B cell (primary cell): Measurements from ENCODE around the gene JPT2. TPM values are rescaled to one million over a fixed set of nuclear protein-coding genes. Genes with fewer than 3 reads are reported as not detected.

ENCODE experiments used
- ATAC-seq: fragments of 200-7000 bp; cut with Tn5 transposase; one replicate; pipeline ENCODE4 v1.10.0; 2021; ENCODE audit warnings: low read depth, mild to moderate bottlenecking, moderate number of reproducible peaks, moderate library complexity
- CTCF ChIA-PET: fragments of 350-600 bp; sonication (Branson Sonifier 250); formaldehyde crosslinking; loops from one replicate; lab custom pipeline; 2021; ENCODE audit warnings: antibody characterized with exemption, inconsistent platforms; lab: Charles Lee
- POLR2A ChIA-PET: fragments of 350-600 bp; sonication (Branson Sonifier 250); formaldehyde crosslinking; loops from one replicate; lab custom pipeline; 2021; ENCODE audit warnings: antibody characterized with exemption; lab: Charles Lee
- DNase-seq: peaks from one replicate; pipeline ENCODE4 v3.0.0; 2013
- H2AFZ ChIP-seq: 2 replicates; pipeline ENCODE4 v1.6.1; 2012; ENCODE audit warnings: mild to moderate bottlenecking, low read depth, low read length; ENCODE audit not compliant: insufficient read depth, poor library complexity, severe bottlenecking
- H3K27ac ChIP-seq, 2 donors: 1 replicate in 1 of 2; 2 replicates in 1 of 2; pipeline ENCODE4 v1.5.1; 2012 to 2013; ENCODE audit warnings: low read length in 2 of 2, mild to moderate bottlenecking in 2 of 2, moderate library complexity in 1 of 2
- H3K27me3 ChIP-seq, 4 experiments: fragments of 200-600 bp in 1 of 4; sonication (generic) in 1 of 4; replicated peaks in 1 of 4; 1 replicate in 2 of 4; 2 replicates in 2 of 4; pipeline versions ENCODE4 v1.6.1 to v1.7.0; 2013 to 2016; ENCODE audit warnings: low read length in 3 of 4, mild to moderate bottlenecking in 2 of 4, mixed read lengths in 1 of 4, moderate library complexity in 1 of 4; ENCODE audit not compliant: insufficient read depth in 4 of 4, control insufficient read depth in 3 of 4; ENCODE audit errors: control extremely low read depth in 1 of 4
- H3K36me3 ChIP-seq, 2 experiments: replicated peaks in 1 of 2; 1 replicate in 1 of 2; 2 replicates in 1 of 2; pipeline versions ENCODE4 v1.6.1 to v1.7.1; 2013; ENCODE audit warnings: low read length in 1 of 2; ENCODE audit not compliant: insufficient read depth in 2 of 2, control insufficient read depth in 1 of 2; ENCODE audit errors: control extremely low read depth in 1 of 2, extremely low read depth in 1 of 2
- H3K4me1 ChIP-seq, 2 donors: fragments of 200-600 bp in 1 of 2; sonication (generic) in 1 of 2; 1 replicate in 1 of 2; 2 replicates in 1 of 2; pipeline versions ENCODE4 v1.5.1 to v1.6.1; 2013 to 2017; ENCODE audit warnings: low read length in 2 of 2; ENCODE audit not compliant: control insufficient read depth in 2 of 2, insufficient read depth in 2 of 2
- H3K4me2 ChIP-seq: replicated peaks from 2 replicates; pipeline ENCODE3; 2012; ENCODE audit warnings: mild to moderate bottlenecking, low read depth, low read length; ENCODE audit not compliant: poor library complexity, severe bottlenecking
- H3K4me3 ChIP-seq, 5 experiments: fragments of 200-600 bp in 1 of 5; sonication (generic) in 1 of 5; 1 replicate in 3 of 5; 2 replicates in 2 of 5; pipeline versions ENCODE4 v1.5.1 to v1.7.0; 2011 to 2016; ENCODE audit warnings: low read length in 4 of 5, mild to moderate bottlenecking in 4 of 5, low read depth in 2 of 5, control low read depth in 1 of 5, moderate library complexity in 1 of 5; ENCODE audit not compliant: insufficient read depth in 1 of 5; ENCODE audit errors: control extremely low read depth in 1 of 5, extremely low read depth in 1 of 5
- H3K79me2 ChIP-seq: fragments of 200-600 bp; sonication (generic); one replicate; pipeline ENCODE4 v1.6.0; 2016; ENCODE audit warnings: low read length; ENCODE audit not compliant: control insufficient read depth, insufficient read depth
- H3K9ac ChIP-seq: fragments of 200-600 bp; sonication (generic); 2 replicates; pipeline ENCODE4 v1.6.1; 2017; ENCODE audit warnings: mild to moderate bottlenecking, low read length, moderate library complexity
- H3K9me3 ChIP-seq, 3 donors: one replicate each; pipeline versions ENCODE4 v1.6.1 to v1.7.1; 2013; ENCODE audit warnings: low read length in 2 of 3; ENCODE audit not compliant: control insufficient read depth in 2 of 3, insufficient read depth in 1 of 3; ENCODE audit errors: control extremely low read depth in 1 of 3
- H4K20me1 ChIP-seq: 2 replicates; pipeline ENCODE4 v1.6.0; 2012; ENCODE audit warnings: mild to moderate bottlenecking, low read length; ENCODE audit not compliant: insufficient read depth, control insufficient read depth, poor library complexity, severe bottlenecking
- H3K27ac Mint-ChIP-seq: one replicate; pipeline ENCODE4 v1.8.0; 2021; ENCODE audit warnings: mixed read lengths
- H3K27me3 Mint-ChIP-seq: one replicate; pipeline ENCODE4 v1.8.0; 2021; ENCODE audit warnings: mixed read lengths
- H3K4me1 Mint-ChIP-seq: one replicate; pipeline ENCODE4 v1.8.0; 2021; ENCODE audit warnings: mixed read lengths
- H3K4me3 Mint-ChIP-seq: one replicate; pipeline ENCODE4 v1.8.0; 2021; ENCODE audit warnings: mixed read lengths
- H3K9me3 Mint-ChIP-seq: one replicate; pipeline ENCODE4 v1.8.0; 2022; ENCODE audit warnings: mixed read lengths; ENCODE audit not compliant: insufficient read depth
- EZH2 ChIP-seq: IDR thresholded peaks from 2 replicates; pipeline ENCODE4 v1.6.1; 2012; ENCODE audit warnings: borderline replicate concordance, low read depth, mild to moderate bottlenecking, moderate library complexity, low read length; ENCODE audit not compliant: insufficient read depth, poor library complexity, severe bottlenecking
- whole genome bisulfite sequencing: methylation state at CpG from one replicate; pipeline ENCODE4 v1.1.5; 2013; ENCODE audit warnings: missing lambda C conversion rate; ENCODE audit not compliant: insufficient coverage; 5-methylcytosine and 5-hydroxymethylcytosine counted together
- intact Hi-C: fragments of 100-400 bp; cut with micrococcal nuclease; formaldehyde crosslinking; loops from one replicate; pipeline ENCODE4 v1.10.0; 2022
- polyA plus RNA-seq: library from polyadenylated mRNA; depleted of rRNA; stranded (reverse); fragments of >200 nt; gene quantifications from 2 replicates; pipeline ENCODE4 v1.2.3, GENCODE V29; 2012
- total RNA-seq, 2 donors: library from RNA; stranded (reverse); fragments of 120-200 nt in 1 of 2; gene quantifications; 1 replicate in 1 of 2; 2 replicates in 1 of 2; pipeline versions ENCODE4 v1.2.3 to v1.2.4, GENCODE V29; 2013 to 2022
- TF ChIP-seq, protein P1 (sequence below): fragments of 200-600 bp; IDR thresholded peaks from one replicate; pipeline ENCODE4 v1.8.0; 2022; ENCODE audit warnings: antibody characterized with exemption, mild to moderate bottlenecking

The JPT2 gene
- total and polyA plus RNA-seq, 2 donors (not counting 1 experiment from before 2014, with no cell fraction given): 10.7 to 45.7 TPM

- Mint-ChIP-seq H3K4me1 (peaks cover 21% of the 10 kb centered on the region), H3K4me3 (no peak overlapping the region), H3K9me3 (no peaks in the 10 kb centered on the region), H3K27ac (no peak overlapping the region), H3K27me3 (no peaks in the 10 kb centered on the region)
- ChIA-PET POLR2A (no interaction called here), CTCF (no interaction called here)
- 98% methylated on average over 11 of the region's 11 CpGs for WGBS
- ATAC-seq: no peak
- intact Hi-C loops: no loop called here
- peaks cover 14% of the 10 kb centered on the region for H3K79me2 ChIP-seq
- H3K27ac ChIP-seq: no peak overlapping the region
- peaks cover 8 to 18% of the 10 kb centered on the region in 2 donors for H3K4me1 ChIP-seq
- no peak for DNase-seq
- no peak overlapping the region for H3K4me2 ChIP-seq
- no peaks in the 10 kb centered on the region for H4K20me1 ChIP-seq
- no peak overlapping the region for H3K4me3 ChIP-seq
- no peak overlapping the region for H2AFZ ChIP-seq
- no peaks in the 10 kb centered on the region for H3K9me3 ChIP-seq
- no peaks in the 10 kb centered on the region for H3K27me3 ChIP-seq
- H3K36me3 ChIP-seq: peaks cover 0 to 65% of the 10 kb centered on the region in 2 experiments
- no peak overlapping the region for H3K9ac ChIP-seq
- TF ChIP-seq EZH2: no peak
- TF ChIP-seq, protein P1, sequence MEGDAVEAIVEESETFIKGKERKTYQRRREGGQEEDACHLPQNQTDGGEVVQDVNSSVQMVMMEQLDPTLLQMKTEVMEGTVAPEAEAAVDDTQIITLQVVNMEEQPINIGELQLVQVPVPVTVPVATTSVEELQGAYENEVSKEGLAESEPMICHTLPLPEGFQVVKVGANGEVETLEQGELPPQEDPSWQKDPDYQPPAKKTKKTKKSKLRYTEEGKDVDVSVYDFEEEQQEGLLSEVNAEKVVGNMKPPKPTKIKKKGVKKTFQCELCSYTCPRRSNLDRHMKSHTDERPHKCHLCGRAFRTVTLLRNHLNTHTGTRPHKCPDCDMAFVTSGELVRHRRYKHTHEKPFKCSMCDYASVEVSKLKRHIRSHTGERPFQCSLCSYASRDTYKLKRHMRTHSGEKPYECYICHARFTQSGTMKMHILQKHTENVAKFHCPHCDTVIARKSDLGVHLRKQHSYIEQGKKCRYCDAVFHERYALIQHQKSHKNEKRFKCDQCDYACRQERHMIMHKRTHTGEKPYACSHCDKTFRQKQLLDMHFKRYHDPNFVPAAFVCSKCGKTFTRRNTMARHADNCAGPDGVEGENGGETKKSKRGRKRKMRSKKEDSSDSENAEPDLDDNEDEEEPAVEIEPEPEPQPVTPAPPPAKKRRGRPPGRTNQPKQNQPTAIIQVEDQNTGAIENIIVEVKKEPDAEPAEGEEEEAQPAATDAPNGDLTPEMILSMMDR: no peak
Observed at GRCh38 chr16:1642753-1643152, 35.3 kb upstream of the JPT2 start.

- Histone ChIP-seq H3K79me2 (peaks cover 13% of the 10 kb centered on the region), H3K4me2 (no peak overlapping the region), H3K4me1 (peaks cover 16 to 25% of the 10 kb centered on the region in 2 donors), H3K27me3 (no peaks in the 10 kb centered on the region), H3K9ac (no peak overlapping the region), H3K36me3 (peaks cover 0 to 58% of the 10 kb centered on the region in 2 experiments), H3K27ac (no peak overlapping the region), H4K20me1 (no peaks in the 10 kb centered on the region), H3K4me3 (no peak overlapping the region), H2AFZ (no peak overlapping the region), H3K9me3 (no peaks in the 10 kb centered on the region)
- TF ChIP-seq, protein P1: no peak
- no peak for TF ChIP-seq EZH2
- Mint-ChIP-seq H3K27ac (peak overlapping the region; percentile 6), H3K4me1 (peaks cover 26% of the 10 kb centered on the region), H3K9me3 (no peaks in the 10 kb centered on the region), H3K4me3 (no peak overlapping the region), H3K27me3 (no peaks in the 10 kb centered on the region)
- CTCF ChIA-PET: no interaction called here
- intact Hi-C loops: no loop called here
- ATAC-seq (no peak), DNase-seq (no peak)
- 98% methylated on average over 12 of the region's 12 CpGs for WGBS
- POLR2A ChIA-PET: no interaction called here
Observed at GRCh38 chr16:1643521-1643920, 34.6 kb upstream of the JPT2 start.
